GM18951 (cell line): ENCODE results near the gene GNAO1.

Experiments
- POLR2A ChIP-seq: IDR thresholded peaks from 4 replicates; pipeline ENCODE4 v1.6.1; 2011; ENCODE audit warnings: mild to moderate bottlenecking; ENCODE audit not compliant: insufficient read length, insufficient read depth; ENCODE audit errors: extremely low read depth
- in situ Hi-C: fragments of 300-500 bp; cut with MboI; formaldehyde crosslinking; loops from one replicate; pipeline ENCODE4 v1.12.0; 2022; ENCODE audit warnings: low sequenced_read_pairs, mixed read lengths, inconsistent platforms; ENCODE audit not compliant: unreplicated experiment

The GNAO1 gene

GRCh38 chr16:56279132-56279531, 87.8 kb downstream of the GNAO1 start:
- no peak for TF ChIP-seq POLR2A
- in situ Hi-C loops, result no loop called here

DNA sequence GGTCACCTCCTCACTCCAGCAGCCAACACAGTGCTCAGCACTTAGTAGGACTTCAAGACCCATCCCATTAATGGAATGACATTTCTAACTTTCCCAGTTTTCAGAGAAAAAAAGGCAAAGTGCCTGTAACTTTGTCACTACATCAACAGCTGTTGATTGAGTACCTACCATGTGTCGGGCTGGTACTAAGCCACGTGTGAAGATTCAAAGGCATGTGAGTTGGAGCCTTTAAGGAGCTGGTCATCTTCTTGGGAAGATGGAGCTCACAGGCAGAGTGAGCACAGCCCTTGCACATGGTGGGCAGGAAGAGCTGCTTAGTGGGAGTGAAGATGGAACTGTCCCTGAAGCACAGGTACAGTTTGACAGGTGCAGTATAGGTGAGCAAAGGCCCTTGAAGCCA, 88.6 kb downstream of the GNAO1 start:
- in situ Hi-C loops, result no loop called here
- TF ChIP-seq POLR2A, result no peak

GRCh38 chr16:56281249-56281805, 90.0 kb downstream of the GNAO1 start:
- in situ Hi-C loops, result no loop called here
- no peak for TF ChIP-seq POLR2A

- no peak for TF ChIP-seq POLR2A
- in situ Hi-C loops, result no loop called here
Measured at GRCh38 chr16:56282451-56282850, 91.2 kb downstream of the GNAO1 start.

DNA sequence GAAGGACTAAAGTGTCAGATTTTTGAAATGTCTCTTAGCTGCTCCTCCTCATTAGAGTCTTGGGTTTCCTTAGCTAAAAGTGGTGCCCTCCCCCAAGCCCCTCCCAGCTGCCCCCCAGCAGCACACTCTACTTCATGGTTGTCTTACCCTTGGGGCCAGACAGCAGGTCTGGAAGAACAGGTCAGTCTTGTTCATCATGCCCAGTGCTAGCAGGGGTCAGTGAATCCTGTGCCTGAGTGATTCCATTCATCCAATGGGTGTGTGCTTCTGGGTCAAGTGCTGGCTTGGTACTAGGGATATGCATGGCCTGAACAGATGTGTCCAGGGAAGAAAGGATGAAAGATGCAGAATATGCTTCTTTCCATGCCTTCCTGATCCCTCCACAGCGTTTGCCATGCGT, 93.2 kb downstream of the GNAO1 start:
- in situ Hi-C loops, result no loop called here
- TF ChIP-seq POLR2A, result no peak

DNA sequence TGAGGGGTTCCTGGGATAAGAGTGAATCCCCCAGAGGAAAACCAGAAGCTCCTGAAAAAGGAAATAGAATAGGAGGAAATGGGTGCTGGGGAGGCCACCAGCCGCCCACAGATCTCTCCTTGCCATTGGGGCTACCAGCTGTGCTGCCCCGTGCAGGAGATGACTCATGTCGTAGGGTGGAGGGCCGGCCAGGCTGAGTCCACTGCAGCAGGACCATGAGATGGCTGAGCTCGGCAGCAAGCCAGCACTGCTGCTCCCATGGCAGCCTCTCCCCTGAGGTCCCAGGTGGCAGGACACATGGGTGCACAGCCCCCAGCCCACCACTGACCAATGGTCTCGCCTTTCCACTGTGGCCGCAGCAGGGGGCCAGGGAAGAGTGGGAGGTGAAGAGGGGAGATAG, 95.5 kb downstream of the GNAO1 start:
- no peak for TF ChIP-seq POLR2A
- in situ Hi-C loops, result no loop called here

GRCh38 chr16:56288019-56288418, 96.7 kb downstream of the GNAO1 start:
- in situ Hi-C loops, result no loop called here
- no peak for TF ChIP-seq POLR2A

DNA sequence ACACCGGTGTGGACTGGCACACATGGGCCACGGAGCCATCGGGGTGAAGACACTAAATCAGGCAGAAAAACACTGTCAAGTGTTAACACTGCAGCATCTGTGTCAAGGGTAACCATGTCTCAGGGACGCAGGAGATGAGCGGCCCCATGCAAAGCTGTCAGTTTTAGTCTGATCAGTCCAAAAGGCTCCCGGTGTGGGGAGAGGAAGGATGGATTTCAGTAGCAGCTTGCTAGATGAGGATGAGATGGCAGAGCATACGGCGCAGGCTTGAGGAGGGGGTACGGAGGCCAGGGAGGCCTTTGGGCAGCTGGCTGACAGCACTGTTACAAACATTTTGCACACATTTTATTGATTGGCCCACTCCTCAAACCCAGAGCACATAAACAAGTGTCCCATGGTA, 98.1 kb downstream of the GNAO1 start:
- in situ Hi-C loops, result no loop called here
- no peak for TF ChIP-seq POLR2A

- no peak for TF ChIP-seq POLR2A
- in situ Hi-C loops, result no loop called here
Measured at GRCh38 chr16:56289862-56290261, 98.6 kb downstream of the GNAO1 start.

- in situ Hi-C loops, result no loop called here
- TF ChIP-seq POLR2A, result no peak
Measured at GRCh38 chr16:56294014-56294413, 102.7 kb downstream of the GNAO1 start.

- no peak for TF ChIP-seq POLR2A
- in situ Hi-C loops, result no loop called here
Measured at GRCh38 chr16:56294579-56294978, 103.3 kb downstream of the GNAO1 start.

DNA sequence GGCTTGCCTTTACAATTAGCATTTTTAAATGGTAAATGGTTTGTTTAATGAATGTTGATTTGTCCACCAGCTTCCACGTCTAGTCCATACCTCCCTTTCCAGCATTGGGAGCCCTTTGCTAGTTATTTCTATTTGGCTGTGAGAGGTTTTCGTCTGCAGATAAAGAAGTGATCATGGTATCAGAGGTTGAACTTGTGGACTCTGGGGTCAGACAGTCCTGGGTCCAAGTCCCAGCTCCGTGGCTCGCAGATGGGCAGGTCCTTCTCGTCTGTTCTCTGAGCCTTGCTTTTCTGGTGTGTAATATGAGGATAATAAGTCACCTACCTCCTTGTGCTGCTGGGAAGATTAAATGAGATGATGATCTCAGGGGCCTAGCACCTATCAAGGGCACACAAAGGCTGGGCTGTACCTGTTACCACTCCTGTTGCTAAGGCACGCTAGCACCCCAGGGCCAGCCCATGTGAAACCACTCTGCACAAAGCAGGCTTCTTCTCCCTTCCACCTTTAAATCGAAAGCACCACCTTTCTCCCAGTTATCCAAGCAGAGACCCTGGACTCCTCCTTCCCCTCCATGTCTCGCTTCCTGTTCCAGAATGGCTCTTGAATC, 103.9 kb downstream of the GNAO1 start:
- in situ Hi-C loops, result no loop called here
- no peak for TF ChIP-seq POLR2A

- in situ Hi-C loops, result no loop called here
- TF ChIP-seq POLR2A, result no peak
Measured at GRCh38 chr16:56295739-56296527, 104.6 kb downstream of the GNAO1 start.

DNA sequence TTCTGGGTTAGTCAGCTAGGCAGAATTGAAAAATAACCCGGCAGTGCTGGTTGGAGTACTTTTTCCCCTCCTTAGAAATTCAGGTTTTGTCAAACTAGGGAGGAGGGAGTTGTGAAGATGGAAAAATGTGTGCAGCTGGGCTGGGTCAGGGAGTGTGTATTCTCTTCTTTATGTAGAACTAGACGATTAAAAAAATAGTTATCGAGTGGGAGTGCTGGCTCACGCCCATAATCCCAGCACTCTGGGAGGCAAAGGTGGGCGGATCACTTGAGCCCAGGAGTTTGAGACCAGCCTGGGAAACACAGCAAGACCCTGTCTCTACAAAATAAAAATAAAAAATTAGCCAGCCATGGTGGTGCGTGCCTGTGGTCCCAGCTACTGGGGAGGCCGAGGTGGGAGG, 106.4 kb downstream of the GNAO1 start:
- no peak for TF ChIP-seq POLR2A
- in situ Hi-C loops, result no loop called here
